NCI-H128 (cell line): ENCODE measurements around the gene ALMS1.
"Not testable (repeated sequence)": the region's sequence is repeated elsewhere in the genome, so short reads cannot be mapped to it uniquely, and the experiment has no call there.

Experiments used
- DNase-seq: peaks from one replicate; lab custom pipeline; 2025; ENCODE audit not compliant: unreplicated experiment; lab: John Stamatoyannopoulos, UW

Gene ALMS1

DNA sequence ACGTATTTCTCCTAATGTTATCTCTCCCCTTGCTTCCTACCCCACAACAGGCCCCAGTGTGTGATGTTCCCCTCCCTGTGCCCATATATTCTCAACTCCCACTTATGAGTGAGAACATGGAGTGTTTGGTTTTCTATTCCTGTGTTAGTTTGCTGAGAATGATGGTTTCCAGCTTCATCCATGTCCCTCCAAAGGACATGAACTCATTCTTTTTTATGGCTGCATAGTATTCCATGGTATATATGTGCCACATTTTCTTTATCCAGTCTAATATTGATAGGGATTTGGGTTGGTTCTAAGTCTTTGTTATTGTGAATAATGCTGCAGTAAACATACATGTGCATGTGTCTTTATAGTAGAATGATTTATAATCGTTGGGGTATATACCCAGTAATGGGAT is 119.2 kb downstream of the ALMS1 start:
- DNase-seq = not testable (repeated sequence)

DNA sequence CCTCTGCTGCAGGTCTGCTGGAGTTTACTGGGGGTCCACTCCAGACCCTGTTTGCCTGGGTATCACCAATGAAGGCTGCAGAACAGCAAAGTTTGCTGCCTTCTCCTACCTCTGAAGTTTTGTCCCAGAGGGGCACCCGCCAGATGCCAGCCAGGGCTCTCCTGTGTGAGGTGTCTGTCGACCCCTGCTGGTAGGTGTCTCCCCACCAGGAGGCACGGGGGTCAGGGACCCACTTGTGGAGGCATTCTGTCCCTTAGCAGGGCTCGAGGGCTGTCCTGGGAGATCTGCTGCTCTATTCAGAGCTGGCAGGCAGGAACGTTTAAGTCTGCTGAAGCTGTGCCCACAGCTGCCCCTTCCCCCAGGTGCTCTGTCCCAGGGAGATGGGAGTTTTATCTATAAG is 124.8 kb downstream of the ALMS1 start:
- not testable (repeated sequence) for DNase-seq

DNA sequence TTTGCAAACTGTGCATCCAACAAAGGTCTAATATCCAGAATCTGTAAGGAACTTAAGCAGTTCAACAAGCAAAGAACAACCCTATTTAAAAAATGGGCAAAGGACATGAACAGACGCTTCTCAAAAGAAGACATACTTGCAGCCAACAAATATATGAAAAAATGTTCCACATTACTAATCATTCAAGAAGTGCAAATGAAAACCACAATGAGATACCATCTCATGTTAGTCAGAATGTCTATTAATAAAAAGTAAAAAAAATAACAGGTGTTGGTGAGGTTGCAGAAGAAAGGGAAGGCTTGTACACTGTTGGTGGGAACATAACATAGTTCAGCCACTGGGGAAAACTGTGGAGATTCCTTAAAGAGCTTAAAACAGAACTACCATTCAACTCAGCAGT is 130.4 kb downstream of the ALMS1 start:
- DNase-seq = no peak

DNA sequence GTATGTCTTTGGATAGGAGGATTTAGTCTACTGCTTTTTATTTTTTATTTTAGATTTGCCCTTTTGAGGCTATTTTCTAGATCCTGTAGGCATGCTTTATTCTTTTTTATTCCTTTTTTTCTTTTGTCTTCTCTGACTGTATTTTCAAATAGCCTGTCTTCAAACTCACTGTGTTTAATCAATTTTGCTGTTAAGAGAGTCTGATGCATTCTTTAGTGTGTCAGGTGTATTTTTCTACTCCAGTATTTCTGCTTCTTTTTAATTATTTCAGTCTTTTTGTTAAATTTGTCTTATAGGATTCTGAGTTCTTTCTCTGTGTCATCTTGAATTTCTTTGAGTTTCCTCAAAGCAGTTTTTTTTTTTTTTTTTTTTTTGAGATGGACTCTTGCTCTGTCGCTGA is 143.1 kb downstream of the ALMS1 start:
- no peak for DNase-seq

DNA sequence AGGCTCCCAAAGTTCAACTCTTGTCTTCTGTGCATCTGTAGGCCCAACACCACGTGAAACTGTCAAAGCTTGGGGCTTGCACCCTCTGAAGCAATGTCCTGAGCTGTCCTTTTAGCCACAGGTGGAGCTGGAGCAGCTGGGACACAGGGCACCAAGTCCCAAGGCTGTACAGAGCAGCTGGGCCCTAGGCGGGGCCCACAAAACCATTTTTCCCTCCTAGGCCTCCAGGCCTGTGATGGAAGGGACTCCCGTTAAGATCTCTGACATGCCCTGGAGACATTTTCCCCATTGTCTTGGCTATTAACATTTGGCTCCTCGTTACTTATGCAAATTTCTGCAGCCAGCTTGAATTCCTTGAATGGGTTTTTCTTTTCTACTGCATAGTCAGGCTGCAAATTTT is 145.1 kb downstream of the ALMS1 start:
- DNase-seq = not testable (repeated sequence)

DNA sequence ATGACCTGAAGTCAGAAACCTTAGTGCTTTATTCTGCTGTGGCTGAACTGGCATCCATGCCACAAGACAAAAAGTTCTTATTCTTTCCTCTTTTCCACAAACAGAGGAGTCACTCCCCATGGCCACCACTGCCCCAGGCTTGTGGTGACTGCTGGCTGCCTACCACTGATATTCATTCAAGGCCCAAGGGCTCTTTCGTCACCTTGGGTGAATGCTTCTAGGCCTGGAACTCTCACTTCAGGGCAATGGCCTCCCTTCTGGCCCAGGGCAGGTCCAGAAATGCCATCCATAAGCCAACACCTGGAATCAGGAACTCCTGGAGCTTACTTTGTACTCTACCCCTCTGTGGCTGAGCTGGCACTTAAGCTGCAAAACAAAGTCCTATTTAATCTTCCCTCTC is 146.7 kb downstream of the ALMS1 start:
- DNase-seq = no peak

DNA sequence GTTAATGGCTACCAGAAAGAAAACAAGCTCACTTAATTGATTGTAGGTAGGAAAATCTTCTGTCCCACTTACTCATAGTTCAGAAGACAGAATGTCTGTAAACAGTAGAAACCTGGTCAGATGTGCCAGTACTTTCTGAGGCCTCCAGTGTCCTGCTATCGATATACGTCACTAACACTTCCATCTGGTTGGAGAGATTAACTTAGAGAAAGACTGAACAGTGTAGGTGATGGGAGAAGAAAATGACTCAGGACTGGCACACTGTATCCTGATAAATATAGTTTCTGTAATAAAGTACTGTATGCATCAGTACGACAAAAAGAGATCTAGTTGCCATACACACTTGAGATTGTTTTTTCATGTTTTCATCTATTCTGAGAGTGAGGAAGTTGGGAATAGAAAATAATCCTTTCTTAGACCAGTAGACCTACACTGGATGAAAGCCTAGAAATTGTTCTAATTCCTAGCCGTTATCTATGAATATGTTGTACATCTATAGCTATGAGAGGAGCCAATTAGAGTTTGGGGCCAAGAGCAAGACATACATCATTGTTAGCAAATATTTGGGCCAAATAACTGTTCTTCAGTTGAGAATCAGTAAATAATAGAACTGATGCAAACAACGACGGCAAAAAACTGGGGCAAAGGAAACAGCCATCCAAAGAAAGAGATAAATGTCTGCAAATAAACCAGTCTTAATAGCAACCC is 150.7 kb downstream of the ALMS1 start:
- no peak for DNase-seq

DNA sequence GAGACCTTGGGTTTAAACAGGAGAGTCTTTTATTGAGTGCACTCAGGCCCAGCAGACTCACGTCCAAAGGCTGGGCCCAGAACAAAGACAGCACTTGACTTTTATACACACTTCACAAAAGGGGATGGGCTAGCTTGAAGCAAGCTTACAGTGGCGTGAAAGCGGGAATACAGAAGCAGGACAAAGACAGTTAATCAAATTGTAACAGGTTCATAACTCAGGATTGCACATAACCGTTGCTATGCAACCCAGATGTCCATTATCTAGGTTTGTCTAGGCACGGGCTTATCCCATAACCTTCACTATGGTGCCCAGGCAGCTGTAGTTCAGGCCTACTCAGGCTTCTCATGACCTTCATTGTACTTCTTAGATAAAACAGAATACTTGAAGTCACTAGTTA is 175.2 kb downstream of the ALMS1 start:
- DNase-seq = not testable (repeated sequence)

DNA sequence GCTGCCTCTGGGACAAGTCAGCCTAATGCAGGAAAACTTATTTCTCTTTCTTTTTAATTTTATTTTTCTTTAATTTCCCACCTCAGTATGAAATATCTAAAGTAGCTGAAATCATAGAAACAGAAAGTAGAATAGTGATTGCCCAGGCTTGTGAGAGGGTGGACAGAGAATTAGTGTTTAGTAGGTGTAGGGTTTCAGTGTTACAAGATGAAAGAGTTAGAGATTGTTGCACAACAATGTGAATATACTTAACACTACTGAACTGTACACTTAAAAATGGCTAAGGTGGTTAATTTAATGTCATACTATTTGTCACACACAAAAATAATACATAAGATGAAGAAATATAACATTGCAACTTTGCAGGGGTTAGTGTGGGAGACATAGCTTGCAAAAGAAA is 175.8 kb downstream of the ALMS1 start:
- DNase-seq = no peak

DNA sequence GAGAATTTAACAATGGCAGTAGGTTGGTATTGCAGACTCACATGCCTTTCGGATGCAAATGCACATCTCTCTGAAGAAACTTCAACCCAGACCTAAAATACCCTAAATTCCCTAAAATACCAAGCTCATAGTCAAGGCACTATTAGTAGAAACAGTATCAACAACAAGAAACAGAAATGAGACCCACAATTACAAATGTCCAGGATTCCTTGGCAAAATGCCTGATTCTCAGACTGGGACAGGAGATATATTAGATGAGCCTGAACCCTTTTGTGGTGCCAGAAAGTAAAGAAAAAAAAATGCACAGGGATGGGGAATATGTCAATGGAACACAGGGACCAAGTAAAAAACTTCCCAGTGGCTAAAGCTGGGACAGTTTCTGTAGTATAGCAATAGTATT is 179.3 kb downstream of the ALMS1 start:
- no peak for DNase-seq

DNA sequence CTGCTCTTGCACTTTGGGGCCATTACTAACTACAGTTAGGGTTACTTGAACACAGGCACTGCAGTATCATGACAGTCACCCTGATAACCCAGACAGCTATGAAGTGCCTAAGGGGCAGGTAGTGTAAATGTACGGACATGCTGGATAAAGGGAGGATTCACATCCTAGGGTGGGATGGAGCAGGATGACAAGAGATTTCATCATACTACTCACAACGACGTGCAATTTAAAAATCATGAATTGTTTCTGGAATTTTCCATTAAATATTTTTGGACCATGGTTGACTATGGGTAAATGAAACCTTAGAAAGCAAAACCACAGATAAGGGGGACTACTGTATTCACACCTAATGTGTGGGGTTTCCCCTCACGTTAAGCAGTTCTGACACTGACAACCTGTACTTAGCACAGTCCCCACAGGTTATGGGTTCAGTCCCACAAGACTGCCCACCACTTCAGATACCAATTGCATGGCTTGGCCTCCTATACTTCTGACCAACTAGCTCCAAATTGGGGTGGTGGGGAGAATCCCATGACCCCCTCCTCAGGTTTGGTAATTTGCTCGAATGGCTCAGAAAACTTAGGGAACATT is 180.7 kb downstream of the ALMS1 start:
- DNase-seq = no peak

DNA sequence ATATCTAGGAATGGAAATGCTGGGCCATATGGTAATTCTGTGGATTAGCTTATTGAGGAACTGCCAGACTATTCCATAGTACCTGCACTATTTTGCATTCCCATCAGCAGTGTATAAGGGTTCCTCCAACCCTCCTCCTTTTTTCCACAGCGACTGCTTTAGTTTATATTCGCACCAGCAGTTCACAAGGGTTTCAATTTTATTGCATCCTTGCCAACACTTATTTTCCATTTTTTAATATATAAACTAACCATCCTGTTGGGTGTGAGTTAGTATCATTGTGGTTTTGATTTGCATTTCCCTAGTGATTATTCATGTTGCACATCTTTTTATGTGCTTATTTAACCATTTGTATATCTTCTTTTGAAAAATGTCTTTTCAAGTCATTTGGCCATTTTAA is 189.6 kb downstream of the ALMS1 start:
- no peak for DNase-seq

DNA sequence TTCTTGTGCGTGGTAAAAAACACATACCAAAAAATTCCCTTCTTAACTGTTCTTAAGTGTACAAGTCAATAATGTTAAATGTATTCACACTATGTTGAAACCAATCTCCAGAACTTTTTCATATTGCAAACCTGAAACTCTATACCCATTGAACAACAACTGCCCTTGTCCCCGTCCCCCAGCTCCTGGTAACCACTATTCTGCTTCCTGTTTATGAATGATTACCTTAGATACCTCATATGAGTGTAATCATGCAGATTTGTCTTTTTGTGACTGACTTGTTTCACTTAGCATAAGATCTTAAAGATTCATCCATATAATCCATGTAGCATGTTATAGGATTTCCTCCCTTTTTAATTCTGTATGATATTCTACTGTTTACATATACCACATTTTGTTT is 196.7 kb downstream of the ALMS1 start:
- no peak for DNase-seq

DNA sequence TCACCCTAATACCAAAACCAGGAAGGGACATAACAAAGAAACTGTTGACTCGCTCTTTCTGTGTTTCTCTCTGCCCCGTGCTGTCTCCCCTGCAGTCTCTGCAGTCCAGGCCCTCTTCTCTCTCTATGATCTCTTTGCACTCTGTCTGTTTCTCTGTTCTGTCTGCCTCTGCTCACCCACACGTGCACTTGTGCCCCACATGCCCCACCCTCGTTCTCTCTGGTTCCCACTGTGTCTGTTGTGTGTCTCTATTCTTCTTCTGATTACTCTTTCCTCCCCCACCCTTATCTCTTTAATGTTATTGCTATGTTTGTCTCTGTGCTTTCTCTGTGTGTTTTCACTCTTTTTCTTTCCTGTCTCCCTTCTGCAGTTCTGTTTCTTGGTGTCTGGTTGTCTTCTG is 202.5 kb downstream of the ALMS1 start:
- no peak for DNase-seq

DNA sequence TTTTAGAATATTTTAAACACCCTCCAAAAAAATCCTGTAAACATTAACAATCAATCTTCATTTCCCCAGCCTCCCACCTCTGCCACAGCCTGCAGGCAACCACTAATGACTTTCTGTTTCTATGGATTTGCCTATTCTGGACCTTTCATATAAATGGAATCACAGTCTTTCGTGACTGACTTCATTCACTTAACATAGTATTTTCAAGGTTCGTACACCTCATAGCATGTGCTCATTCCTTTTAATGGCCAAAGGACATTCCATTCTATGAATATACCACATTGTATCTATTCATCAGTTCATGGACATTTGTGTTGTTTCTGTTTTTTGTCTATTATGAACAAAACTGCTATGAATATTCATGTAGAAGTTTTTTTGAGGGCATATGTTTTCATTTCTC is 208.0 kb downstream of the ALMS1 start:
- DNase-seq = no peak

DNA sequence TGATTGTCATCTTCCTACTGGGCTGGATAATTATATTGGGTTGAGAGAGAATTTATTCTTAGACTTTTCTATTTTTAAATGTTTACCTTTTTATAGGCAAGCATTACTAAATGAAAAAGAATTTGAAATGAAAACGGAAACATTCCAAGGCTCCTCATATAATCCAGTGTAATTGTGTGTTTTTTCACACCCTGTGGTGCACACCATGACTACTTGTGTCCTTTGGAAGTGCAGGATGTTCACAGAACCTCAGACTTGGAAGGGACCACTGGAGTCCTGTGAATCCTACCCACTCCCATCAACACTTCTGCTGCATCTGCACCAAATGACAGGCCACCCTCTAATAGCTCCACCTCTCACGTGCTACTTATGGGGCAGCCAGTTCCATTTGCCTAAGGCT is 208.6 kb downstream of the ALMS1 start:
- no peak for DNase-seq

DNA sequence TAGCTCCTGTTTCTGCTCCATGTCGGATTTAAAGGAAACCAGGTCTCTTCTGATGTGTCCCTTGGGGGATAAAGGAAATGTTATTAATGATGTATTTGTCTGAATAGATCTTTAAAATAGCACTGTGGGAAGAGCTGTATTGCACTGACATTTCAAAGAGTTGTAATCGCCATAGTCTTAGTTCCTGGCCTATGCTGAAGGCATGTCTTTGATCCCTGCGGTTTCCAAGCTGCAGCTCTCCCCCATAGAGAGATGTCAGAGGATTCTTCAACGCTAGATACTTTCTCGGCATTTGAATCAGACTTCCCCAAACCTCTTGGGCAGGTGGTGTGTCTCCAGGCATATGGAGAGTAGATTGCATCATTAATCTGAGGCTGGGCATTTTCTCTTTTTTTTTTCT is 216.1 kb downstream of the ALMS1 start:
- no peak for DNase-seq

DNA sequence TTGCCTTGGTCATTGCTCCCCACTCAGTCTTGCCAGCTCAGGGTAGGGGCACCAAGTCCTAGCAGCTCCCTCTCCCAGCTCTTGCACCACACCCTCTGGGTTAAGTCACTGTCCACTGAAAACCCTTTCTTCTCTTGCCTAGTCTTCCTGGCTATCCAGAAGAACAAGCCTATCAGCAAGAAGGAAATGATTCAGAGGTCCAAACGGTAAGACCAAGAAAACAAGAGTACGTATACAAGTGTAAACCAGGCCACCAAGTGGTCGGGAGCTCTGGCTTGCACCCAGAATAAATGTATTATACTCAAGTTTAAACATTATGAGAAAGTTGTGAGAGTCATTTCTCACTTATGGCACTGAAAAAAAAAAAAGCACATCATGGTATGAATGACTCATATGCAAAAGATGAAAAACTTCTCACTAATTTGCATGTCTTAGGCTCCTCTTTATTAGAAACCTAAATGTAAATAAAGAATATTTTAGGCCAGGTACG is 217.5 kb downstream of the ALMS1 start:
- not testable (repeated sequence) for DNase-seq

DNA sequence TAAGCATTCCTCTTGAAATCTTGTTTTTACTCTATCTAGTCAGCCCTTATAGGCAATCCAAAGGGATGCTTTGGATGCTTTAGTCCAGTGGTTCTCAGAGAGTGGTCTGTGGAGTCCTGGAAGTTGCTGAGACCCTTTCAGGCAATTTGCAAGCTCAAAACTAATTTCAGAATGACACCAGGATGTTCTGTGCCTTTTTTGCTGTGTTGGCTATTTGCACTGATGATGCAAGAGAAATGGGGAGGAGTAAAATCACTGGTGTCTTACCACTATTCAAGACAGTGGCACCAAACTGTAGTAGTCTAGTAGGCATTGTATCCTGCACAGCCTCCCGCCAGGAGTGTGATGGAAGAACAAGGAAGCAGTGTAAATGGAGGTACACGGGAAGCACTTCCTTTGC is 219.0 kb downstream of the ALMS1 start:
- not testable (repeated sequence) for DNase-seq

DNA sequence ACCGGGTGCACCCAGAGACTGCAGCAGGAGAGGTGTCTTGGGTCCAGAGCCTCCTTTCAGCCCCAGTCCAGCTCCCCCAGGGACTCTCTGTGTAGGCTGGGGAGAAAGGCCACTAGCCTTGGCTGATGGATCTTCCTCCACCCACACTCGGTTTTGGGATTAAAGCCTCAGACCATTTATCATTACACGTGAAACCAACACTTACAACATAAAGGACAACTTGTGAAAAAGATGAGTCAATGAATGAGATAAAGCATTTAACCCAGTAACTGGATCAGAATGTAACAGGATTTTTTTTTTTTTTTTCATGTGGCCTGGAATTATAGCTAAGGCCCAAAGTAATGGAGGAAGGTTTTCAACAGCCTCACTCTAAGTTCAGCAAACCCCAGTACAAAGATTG is 224.5 kb downstream of the ALMS1 start:
- DNase-seq = no peak

DNA sequence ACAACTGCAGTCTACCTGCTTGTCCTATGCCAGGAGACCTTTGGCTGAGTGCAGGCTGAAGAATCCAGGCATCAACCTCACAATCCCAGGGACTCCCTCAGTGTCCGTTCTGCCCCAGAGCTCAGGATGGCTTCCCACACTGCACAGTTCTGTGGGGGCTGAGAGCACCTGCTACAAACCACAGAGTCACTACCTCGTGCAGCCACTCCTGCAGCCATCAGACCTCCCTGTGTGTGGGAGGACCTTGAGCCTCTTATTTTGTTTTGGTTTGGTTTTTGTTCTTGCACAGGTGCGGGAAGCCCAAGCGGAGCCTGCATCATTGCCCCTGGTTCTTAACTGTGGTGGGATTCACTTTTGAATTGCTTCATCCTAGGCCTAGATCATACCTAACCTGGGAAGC is 225.6 kb downstream of the ALMS1 start:
- no peak for DNase-seq

DNA sequence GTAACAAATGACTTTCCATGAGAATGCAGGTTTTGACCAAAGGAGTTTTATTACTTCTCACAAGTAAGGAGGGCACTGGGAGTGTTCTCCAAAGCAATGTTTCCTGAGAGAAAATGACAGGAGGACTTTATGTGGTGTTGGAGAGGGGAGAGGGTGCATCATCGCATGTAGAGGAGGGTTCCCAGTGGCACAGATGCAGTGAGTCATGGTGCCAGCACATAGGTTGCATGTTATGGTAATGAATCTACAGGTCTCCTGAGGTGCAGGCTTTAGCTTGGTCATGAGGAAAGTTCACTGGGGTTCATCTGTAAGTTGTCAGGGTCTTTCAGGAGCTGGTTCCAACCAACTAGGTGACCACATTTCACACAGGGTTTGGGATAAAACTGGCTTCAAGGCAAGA is 226.2 kb downstream of the ALMS1 start:
- DNase-seq = no peak

DNA sequence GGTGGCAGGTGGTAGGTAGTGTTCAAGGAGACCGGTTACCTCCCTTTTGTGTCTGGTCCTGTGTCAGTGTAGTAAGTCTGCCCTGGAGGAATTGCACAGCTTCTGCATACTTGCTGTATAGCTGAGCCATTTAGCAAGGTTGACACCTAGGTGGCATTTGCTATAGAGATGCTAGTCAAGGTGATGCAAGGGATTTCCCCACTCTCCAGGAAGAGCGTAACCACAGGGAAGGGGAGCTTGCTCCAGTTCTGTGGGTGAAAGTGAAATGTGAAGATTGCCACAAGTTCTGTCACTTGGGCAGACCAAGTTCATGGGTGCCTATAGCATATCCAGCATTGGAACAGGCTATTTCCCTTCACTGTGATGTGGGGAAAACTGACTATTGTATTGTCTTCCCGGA is 228.5 kb downstream of the ALMS1 start:
- no peak for DNase-seq
